NCI-H345 (cell line): ENCODE results near the gene PRR23E.

Experiments used
- DNase-seq: peaks from one replicate; lab custom pipeline; 2025; lab: John Stamatoyannopoulos, UW

Gene PRR23E

DNA sequence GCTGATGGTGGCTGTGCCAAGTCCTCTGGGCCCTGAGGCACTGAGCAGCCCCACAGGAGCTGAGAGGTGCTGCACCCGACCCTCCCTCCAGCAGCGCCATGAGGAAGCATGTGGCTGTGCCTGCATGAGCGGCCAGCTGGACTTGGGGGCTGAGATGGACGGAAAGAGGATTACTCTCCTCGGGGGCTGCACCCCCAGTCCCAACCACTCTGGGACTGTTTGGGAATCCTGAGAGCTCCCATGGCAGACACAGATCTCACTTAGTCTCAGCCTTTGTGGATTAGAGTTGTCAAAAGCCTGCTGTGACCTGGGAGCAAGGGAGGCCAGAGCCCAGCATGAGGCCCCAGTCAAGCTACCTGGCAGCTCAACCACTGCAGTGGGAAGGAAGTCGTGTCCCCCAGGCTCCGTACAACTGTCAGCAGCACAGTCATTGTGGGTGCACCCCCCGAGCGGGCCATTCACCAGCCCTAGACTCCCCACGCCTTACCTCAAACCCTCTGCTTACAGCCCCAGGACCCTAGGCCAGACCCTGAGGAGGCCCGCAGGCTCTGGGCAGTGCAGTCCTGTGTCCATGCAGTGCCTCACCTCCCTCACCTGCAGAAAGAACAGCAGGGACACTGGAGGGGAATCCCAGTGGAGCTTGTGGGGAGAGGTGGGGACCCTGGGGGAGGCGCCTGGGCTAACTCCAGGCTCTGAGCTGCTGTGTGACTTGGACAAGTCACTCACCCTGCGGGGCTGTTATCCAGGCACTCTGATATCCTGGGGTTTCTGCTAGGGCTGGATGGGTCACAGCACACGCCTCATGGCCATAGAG lies 17.1 kb downstream of the PRR23E start:
- peak; percentile 75 for DNase-seq

DNA sequence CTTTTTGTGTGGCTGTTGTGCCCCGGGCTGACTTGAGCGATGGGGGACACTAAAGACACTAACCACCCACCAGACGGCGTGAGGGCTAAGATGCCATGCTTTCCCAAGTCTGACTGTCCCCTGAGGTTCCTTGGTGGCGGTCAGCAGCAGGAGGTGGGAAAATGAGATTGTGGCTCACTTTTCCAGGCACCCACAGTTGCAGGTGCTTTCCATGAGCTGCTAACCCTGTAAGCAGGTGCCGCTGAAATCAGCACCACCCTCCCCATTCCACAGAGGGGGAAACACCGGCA lies 17.7 kb downstream of the PRR23E start:
- DNase-seq = no peak

DNA sequence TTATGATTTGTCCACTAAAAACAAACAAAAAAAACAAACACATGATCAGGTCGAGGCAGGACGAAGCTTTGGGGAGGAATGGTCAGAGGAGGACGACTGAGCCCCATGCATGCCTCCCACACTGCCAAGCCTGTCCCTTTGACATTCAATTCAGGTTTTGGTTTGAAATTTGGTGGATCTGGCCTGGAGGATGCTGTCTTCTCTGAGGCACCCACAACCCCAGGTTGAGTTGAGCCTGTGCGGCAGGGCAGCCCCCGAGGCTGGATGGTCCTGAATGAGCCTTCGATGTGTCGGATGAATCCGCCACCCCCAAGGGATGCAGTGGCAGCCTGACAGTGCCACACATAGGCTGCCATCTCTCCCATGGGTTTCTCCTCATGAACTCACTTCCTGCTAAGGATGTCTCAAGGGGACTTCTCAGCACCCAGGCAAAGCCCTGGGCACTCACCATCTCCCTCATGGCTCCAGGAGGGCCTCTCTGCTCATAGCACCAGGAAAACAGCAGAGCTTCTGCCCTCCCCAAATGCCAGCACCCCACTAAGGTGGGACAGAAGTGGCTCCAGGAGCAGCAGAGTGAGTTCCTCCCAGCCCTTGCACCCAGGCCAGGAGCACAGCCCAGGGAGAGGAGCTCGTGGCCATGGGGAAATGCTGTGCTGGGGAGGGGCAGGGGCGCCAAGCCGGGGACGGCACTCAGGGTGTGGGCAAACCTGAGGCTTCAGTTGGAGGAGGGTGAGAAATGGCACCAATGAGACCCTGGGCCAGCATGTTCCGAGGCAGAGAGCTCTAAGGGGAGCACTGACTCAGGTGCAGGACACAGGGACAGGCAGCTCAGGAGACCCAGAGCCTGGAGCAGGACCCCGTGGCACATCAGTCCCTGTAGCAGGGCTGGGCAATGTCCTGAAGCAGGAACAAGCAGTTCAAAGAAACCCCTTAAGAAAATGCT lies 18.5 kb downstream of the PRR23E start:
- no peak for DNase-seq

DNA sequence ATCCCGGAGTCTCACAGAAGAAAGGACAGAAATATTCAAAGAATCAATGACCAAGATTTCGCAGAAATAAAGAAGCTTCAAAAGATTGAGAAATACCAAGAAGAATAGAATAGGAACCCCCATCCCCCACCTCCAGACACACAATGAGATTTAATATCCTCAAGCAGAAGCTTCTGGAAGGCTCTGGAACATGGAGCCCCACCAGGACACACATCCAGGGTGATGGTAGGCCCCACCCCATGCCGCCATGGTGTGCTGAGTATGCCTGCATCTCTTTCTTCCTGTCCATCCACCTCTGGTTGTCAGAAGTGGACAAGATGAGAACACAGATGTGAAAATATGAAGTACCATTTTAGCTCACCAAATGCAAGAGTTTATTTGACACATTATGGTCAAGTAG lies 19.3 kb downstream of the PRR23E start:
- no peak for DNase-seq

DNA sequence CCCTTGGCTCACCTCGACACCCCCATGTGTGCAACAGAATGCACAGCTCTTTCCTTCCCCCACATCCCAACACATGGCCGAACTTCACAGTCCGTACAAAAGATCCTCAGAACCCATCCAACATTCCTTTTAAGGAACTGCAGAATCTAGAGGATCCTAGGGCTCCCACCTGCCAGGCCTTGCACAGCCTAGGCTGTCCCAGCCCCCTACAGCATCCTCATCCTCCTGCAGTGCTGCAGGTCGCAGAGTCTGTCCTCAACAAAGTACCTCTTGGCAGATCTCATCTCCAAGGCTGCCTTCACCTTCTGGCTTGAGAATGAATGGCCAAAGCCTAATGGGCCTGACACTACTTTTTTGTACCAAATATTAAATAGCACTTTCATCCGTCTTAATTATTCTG lies 19.8 kb downstream of the PRR23E start:
- DNase-seq = no peak

DNA sequence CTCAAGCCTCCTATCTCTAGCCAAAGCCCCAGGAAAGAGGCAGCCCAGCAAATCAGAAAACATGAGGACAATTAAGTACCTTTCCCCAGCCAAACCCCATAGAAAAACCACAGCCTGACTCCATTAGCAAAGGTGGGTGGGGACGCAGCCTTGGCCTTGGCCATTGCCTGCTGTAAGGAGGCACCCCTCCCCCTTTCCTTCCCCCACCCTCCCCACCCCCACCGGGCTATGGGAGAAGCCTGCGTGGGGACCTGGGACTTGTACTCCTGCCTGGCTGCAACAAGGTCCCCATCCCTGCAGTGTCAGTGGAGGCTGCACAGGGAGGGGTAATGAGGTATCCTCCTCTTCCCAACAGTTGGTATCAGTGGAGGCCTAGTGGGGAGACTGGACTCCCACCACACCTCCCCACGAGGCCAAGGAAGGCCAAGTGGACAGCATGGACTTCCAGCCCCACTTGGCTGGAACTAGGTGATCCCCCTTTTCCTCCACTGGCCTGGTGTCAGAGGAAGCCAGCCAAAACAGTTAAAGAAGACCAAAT lies 20.5 kb downstream of the PRR23E start:
- DNase-seq = no peak

GRCh38 chr3:127214975-127215374 lies 22.0 kb downstream of the PRR23E start:
- no peak for DNase-seq

DNA sequence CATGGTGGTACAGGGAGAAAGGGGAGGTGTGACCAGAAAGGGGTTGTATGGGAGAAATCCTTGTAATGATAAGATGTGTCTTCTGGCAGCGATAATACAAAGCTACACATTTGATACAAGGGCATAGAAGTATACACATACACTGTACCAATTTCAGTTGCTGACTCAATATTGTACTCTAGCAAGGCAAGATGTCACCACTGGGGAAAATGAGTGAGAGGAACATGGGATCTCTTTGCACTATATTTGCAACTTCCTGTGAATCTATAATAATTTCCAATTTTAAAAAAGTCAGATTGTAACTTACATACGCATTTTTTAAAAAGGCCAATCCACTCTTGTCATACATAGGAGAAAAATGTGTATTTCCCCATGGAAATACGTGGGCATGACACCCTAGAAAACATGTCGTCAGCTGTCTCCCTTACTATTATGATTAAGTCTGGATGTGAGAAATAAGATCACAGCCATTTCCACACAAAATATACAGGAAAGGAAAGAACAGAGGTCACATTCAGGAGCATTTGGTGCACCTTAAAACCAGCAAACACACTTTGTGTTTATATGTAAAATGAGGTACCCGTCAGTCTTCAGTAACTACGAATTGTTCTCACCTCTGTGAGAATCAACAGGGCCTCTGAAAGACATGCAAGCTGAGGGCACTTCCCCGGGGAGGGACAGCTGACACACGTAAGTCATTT lies 22.9 kb downstream of the PRR23E start:
- no peak for DNase-seq

- no peak for DNase-seq
Observed at GRCh38 chr3:127216415-127217261, 23.7 kb downstream of the PRR23E start.

DNA sequence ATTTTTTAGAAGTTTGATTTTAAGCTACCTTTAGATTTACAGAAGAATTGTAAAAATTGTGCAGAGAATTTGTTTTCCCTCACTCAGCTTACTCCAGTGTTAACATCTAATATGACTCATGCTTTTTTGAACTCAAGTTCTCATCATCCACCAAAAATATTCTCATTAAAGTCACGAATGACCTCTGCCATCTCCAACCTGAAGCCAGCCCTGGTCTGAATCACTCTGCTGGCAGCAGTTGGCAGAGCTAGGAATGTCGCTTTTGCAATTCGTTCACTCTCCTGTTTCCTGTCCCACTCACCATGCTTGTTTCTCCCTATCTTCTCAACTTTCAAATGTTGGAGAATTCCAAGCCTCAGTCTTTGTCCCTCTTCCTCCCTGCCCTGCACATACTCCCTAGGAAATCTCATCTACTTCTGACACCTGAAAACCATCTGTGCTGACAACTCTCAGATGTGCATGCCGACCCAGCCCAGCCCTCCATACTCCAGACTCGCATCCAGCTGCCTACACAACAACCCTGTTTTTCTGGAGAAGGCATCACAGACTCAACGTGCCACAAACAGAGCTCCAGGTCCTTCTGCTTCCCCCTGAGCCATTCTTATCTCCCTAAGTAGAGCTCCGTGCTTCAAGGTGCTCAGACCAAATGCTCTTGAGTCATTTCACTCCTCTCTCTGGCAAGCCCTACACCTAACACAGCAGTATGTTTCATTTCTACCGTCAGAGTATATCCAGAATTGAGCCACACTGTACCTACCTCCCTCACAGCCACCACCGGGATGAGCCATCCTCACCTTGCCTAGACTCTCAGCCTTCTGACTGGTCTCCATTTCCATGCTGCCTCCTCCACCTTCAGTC lies 24.9 kb downstream of the PRR23E start:
- no peak for DNase-seq

DNA sequence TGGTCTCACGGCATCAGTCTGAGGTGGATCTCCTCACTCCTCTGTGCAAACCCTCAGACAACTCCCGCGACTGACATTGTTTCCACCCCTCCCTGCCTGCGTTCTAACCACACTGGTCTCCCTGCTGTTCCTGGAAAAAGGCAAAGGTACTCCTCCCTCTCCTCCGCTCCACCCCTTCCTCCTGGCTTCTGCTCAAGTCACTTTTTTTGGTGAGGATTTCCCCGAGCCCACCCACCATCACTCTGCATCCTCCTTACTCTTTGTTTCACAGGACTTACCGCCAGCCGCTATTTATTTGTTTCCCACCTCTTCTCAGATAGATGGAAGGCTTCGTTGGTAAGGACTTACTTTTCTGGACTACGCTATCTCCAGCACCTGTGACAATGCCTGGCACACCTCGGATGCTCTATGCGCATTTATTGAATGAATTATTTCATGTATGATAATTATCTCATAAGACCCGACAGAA lies 25.6 kb downstream of the PRR23E start:
- DNase-seq = no peak

DNA sequence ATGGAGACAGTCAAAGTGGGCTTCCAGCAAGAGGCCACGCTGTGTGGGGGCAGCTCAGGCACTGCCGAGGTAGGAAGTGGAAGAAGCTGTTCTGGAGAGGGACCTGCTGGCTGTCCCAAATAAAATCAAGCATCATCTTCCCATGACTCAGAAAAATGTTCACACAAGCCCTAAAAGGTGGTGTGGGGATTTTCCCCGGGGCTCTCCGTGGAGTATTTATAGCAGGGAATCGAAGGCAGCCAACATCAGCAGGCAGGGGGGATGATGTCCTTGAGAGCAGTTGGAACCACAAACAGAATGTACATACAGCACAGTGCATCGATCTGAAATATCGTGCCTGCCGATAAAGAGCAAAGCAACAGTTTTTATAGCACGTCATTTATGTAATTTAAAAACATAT lies 27.6 kb downstream of the PRR23E start:
- no peak for DNase-seq

- DNase-seq = no peak
Observed at GRCh38 chr3:127221037-127221436, 28.1 kb downstream of the PRR23E start.

DNA sequence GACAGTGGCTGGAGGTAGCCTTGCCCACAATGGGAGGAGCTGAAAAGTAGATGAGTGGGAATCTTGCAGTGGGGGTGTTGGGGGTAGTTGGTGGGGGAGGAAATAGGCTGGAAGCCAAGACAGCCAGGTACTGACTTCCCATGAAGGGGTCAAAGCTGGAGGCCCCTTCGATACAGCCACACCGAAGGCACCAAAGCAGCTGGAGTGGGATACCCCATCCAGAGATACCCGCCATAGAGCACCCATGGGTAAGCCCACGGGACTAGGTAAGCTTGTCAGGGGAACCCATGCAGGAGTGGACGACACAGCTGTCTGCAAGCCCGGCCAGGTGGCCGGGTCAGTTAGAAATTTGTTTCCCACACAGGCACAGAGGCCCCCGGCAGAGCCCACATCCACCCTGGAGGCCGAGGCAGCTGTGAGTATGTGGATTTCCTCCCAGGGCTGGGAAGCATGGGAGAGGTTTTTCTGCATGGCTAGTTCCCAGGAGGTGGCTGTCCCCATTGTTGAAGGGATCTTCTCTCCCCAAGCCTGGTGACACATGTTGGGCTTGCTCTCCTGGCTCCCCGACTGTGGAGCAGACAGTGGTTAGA lies 28.6 kb downstream of the PRR23E start:
- no peak for DNase-seq

DNA sequence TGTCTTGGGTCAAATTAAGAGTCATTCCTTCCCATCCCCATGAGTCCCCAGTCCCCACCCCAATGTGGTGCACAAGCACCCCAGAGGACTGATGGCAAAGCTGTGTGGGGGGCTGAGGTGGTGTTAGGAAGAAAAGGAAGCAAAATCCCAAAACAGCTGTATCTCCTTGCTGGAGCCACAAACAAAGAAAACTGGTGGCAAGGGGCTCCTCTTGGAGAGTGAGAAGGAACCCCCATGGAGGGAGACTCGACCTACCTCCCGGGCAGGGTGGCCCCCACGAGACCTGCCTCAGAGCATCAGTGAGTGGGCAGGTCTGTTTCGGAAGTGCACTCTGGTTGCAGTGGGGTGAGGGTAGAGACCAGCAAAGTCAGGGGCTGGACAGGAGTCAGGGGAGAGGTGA lies 29.2 kb downstream of the PRR23E start:
- no peak for DNase-seq

DNA sequence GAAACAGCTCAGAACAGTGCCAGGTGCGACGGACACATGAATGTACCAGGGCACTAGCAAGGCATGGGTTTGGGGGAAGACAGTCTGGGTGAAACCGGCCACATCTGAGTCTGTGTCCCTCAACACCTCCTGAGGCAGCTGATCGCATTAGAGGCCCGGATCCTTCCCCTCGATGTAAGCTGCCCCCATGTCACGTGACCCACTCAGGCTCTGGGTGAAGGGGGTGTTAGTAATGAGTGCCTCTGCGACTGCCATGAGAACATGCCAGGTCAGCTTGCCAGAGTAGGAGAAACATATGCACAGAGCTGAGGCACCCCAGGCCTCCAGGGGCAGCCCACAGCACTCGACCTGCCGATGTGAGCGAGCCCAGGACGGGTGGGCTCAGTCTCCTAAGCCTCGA lies 29.7 kb downstream of the PRR23E start:
- no peak for DNase-seq

- no peak for DNase-seq
Observed at GRCh38 chr3:127224118-127224517, 31.2 kb downstream of the PRR23E start.

- DNase-seq = no peak
Observed at GRCh38 chr3:127226457-127226856, 33.5 kb downstream of the PRR23E start.

DNA sequence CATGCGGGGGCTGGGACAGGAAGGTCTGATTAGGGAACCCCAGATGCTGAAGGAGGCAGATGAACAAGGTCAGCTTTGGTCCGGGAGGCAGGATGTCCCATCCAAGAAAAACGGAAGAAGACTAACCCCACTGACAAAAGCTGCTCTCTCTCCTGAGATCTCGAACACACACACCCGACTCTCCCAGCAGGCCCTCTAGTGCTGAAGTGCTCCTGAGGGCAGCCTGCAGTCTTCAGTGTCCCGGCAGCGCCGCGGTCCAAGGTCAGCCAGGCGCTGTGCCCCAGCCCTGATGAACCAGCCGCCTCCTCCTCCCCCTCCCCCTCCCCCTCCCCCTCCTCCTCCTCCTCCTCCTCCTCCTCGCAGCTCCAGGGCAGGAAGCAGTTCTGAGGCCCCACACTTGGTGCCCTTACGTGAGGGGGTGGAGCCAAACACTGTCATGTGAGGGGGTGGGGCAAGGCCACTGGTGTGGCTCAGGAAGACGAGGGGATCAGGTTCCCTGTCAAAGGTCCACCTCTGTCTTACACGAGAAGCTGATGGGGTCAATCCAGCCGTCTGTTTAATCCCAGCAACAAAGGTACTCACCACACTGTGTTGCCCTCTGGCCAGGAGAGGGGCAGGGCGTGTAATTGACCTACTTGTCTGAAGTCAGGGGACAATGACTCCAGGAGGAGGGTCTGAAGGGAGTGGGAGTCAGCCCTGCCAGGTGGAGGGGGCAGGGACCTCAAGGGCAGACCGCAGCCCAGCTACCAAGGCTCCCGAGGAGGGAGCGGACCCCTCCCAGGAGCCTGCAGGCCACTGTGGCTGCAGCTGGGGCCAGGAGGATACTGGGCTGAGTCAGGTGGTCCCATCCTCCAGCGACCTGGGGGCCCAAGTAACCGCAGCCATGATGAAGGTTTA lies 34.3 kb downstream of the PRR23E start:
- no peak for DNase-seq
